Body of pancreas (tissue), 4 donors: Measurements from ENCODE around the gene DSCAM. TPM values are rescaled to one million over a fixed set of nuclear protein-coding genes. Genes with fewer than 3 reads are reported as not detected.

Source experiments
- ATAC-seq: fragments of 150-250 bp; one replicate; pipeline ENCODE4 v1.9.1; 2016
- DNase-seq, 4 donors: peaks; one replicate each; pipeline ENCODE4 v3.0.0-alpha.2; 2019
- H3K27ac ChIP-seq, 4 donors: fragments of 200-600 bp; sonication (generic); 1 replicate in 3 of 4; 2 replicates in 1 of 4; pipeline versions ENCODE4 v1.5.1 to v1.6.1; 2016 to 2019; ENCODE audit warnings: mild to moderate bottlenecking in 1 of 4, mixed read lengths in 1 of 4, moderate library complexity in 1 of 4
- H3K27me3 ChIP-seq, 2 donors: fragments of 200-600 bp; sonication (generic); one replicate each; pipeline ENCODE4 v1.6.0; 2016; ENCODE audit warnings: mild to moderate bottlenecking in 1 of 2
- H3K36me3 ChIP-seq, 2 donors: fragments of 200-600 bp; sonication (generic); replicated peaks in 1 of 2; 2 replicates each; pipeline ENCODE4 v1.5.1; 2016; ENCODE audit warnings: low read depth in 2 of 2; ENCODE audit not compliant: insufficient read depth in 1 of 2
- H3K4me1 ChIP-seq: fragments of 200-600 bp; sonication (generic); one replicate; pipeline ENCODE4 v1.6.0; 2016
- H3K4me3 ChIP-seq, 2 donors: fragments of 200-600 bp; sonication (generic); 1 replicate in 1 of 2; 2 replicates in 1 of 2; pipeline ENCODE4 v1.5.1; 2016 to 2019
- H3K9me3 ChIP-seq, 3 donors: fragments of 200-600 bp; sonication (generic); 1 replicate in 2 of 3; 2 replicates in 1 of 3; pipeline ENCODE4 v1.5.1; 2016
- CTCF ChIP-seq, 7 experiments: fragments of 450-650 bp in 4 of 7; fragments of 200-600 bp in 3 of 7; sonication (generic) in 3 of 7; IDR thresholded peaks; one replicate each; pipeline ENCODE4 v1.5.1; 2016 to 2019; ENCODE audit warnings: antibody characterized with exemption in 7 of 7
- POLR2A ChIP-seq, 3 donors: fragments of 450-650 bp; IDR thresholded peaks; one replicate each; pipeline ENCODE4 v1.6.1; 2016; ENCODE audit warnings: antibody characterized with exemption in 3 of 3, mild to moderate bottlenecking in 2 of 3
- WGBS, 2 donors: methylation state at CpG; one replicate each; pipeline ENCODE4 v1.1.5; 2017; 5-methylcytosine and 5-hydroxymethylcytosine counted together
- intact Hi-C: fragments of 100-400 bp; cut with DNase I; formaldehyde crosslinking; loops from one replicate; pipeline ENCODE4 v1.15.1; 2023
- total RNA-seq, 2 donors: library from RNA; depleted of rRNA; stranded (reverse); fragments of >200 nt; gene quantifications; one replicate each; pipeline ENCODE4 v1.1.0, GENCODE V29; 2016

Gene DSCAM
- total RNA-seq, 2 donors from 2014 or later, result 0.26 TPM; not detected in 1

GRCh38 chr21:40169971-40170370 lies 677.0 kb downstream of the DSCAM start:
- H3K4me1 ChIP-seq, result no peaks in the 10 kb centered on the region
- no peaks in the 10 kb centered on the region for H3K27me3 ChIP-seq
- no peak for DNase-seq
- no peak overlapping the region for H3K4me3 ChIP-seq
- no peak overlapping the region for H3K27ac ChIP-seq
- no peak for ATAC-seq
- WGBS, 2 donors, result 79 to 84% methylated on average over 11 of the region's 11 CpGs
- TF ChIP-seq CTCF (IDR thresholded peaks at IDR 0.05) (no peak), POLR2A (IDR thresholded peaks at IDR 0.05) (no peak)
- H3K36me3 ChIP-seq, result no peaks in the 10 kb centered on the region
- intact Hi-C loops, result no loop called here
- H3K9me3 ChIP-seq, result no peaks in the 10 kb centered on the region

DNA sequence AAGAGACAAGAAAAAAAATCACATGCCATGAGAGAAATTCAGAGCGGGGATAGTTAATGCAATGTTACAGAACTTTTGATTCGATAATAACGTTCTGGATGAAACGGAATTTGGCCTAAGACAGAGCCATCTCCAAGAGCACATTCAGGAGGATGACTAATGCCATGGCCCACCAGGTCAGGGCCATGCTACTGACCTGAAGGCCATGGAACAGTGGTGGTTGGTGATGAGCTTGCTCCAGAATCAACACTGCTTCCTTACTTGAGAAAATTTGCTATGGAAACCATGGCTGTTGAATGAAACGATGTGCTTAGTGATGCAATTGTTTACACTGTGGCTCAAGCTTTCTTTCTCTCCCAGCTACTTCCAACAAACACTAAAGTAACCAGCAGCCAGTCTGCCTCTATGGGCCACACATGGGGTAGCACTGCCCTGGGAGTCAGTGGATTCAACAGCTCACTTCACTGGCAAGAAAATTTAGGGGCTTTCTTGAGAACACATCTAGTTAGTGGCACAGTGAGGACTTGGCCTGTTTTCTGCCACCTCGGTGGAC lies 680.6 kb downstream of the DSCAM start:
- Histone ChIP-seq H3K27ac (no peak overlapping the region), H3K9me3 (no peaks in the 10 kb centered on the region), H3K4me3 (no peak overlapping the region), H3K36me3 (no peaks in the 10 kb centered on the region), H3K27me3 (no peaks in the 10 kb centered on the region), H3K4me1 (no peaks in the 10 kb centered on the region)
- 59 to 65% methylated on average over 6 of the region's 6 CpGs for WGBS, 2 donors
- TF ChIP-seq CTCF (IDR thresholded peaks at IDR 0.05), result no peak
- no peak for TF ChIP-seq POLR2A (IDR thresholded peaks at IDR 0.05)
- ATAC-seq (no peak), DNase-seq (no peak)
- intact Hi-C loops, result no loop called here

- intact Hi-C loops, result no loop called here
- TF ChIP-seq CTCF (IDR thresholded peaks at IDR 0.05), result no peak
- no peak for TF ChIP-seq POLR2A (IDR thresholded peaks at IDR 0.05)
- H3K27ac ChIP-seq, result no peak overlapping the region
- WGBS, 2 donors, result 73 to 85% methylated on average over 11 of the region's 11 CpGs
- no peaks in the 10 kb centered on the region for H3K36me3 ChIP-seq
- no peaks in the 10 kb centered on the region for H3K27me3 ChIP-seq
- no peak overlapping the region for H3K4me3 ChIP-seq
- DNase-seq (no peak), ATAC-seq (no peak)
- H3K4me1 ChIP-seq, result no peaks in the 10 kb centered on the region
- no peaks in the 10 kb centered on the region for H3K9me3 ChIP-seq
These were observed 681.2 kb downstream of the DSCAM start for GRCh38 chr21:40165773-40166070.

GRCh38 chr21:40164905-40165772 lies 681.8 kb downstream of the DSCAM start:
- intact Hi-C loops, result no loop called here
- H3K4me1 ChIP-seq, result no peaks in the 10 kb centered on the region
- H3K9me3 ChIP-seq, result no peaks in the 10 kb centered on the region
- TF ChIP-seq CTCF (IDR thresholded peaks at IDR 0.05) (no peak), POLR2A (IDR thresholded peaks at IDR 0.05) (no peak)
- no peak overlapping the region for H3K27ac ChIP-seq
- no peak overlapping the region for H3K4me3 ChIP-seq
- 48 to 55% methylated on average over 10 of the region's 10 CpGs for WGBS, 2 donors
- ATAC-seq, result no peak
- no peaks in the 10 kb centered on the region for H3K27me3 ChIP-seq
- H3K36me3 ChIP-seq, result no peaks in the 10 kb centered on the region
- no peak for DNase-seq

DNA sequence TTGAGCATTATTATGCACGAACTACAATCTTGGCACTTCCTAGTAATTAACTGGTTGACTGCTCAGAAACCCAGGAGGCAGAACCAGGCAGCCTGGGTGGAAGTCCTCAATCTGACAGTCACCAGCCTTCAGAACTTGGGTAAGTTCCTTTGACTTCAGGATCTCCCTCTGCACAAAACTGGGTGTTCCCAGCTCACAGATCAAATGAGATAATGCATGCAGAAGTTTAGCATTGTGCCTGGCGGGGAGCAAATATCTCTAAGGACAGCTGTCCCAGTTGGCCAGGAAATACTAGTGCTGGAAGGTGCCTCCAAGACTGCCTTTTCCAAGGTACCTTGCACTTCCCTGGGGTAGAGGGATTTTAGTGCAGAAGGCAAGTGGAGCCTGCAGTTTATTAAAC lies 684.9 kb downstream of the DSCAM start:
- TF ChIP-seq CTCF (IDR thresholded peaks at IDR 0.05), result no peak
- no peak for TF ChIP-seq POLR2A (IDR thresholded peaks at IDR 0.05)
- H3K9me3 ChIP-seq, result no peaks in the 10 kb centered on the region
- no peak for DNase-seq
- H3K4me3 ChIP-seq, result no peak overlapping the region
- H3K27me3 ChIP-seq, result no peaks in the 10 kb centered on the region
- 28 to 39% methylated on average over 2 of the region's 2 CpGs for WGBS, 2 donors
- H3K36me3 ChIP-seq, result no peaks in the 10 kb centered on the region
- no peaks in the 10 kb centered on the region for H3K4me1 ChIP-seq
- intact Hi-C loops, result no loop called here
- H3K27ac ChIP-seq, result no peak overlapping the region
- no peak for ATAC-seq
